Measurements from ENCODE around the gene TRABD2B. TPM values are rescaled to one million over a fixed set of nuclear protein-coding genes. Genes with fewer than 3 reads are reported as not detected.

The TRABD2B gene
- total and polyA plus RNA-seq, 8 donors: 1.6 to 3.8 (median 3.0) TPM

- no peak overlapping the region for H3K27ac ChIP-seq
- DNase-seq (no peak), ATAC-seq (no peak), FAIRE-seq (no peak)
- H3K27me3 ChIP-seq: no peaks in the 10 kb centered on the region
- intact Hi-C loops (cut with DNase I): no loop called here
- H3K4me1 ChIP-seq: no peaks in the 10 kb centered on the region
- WGBS, 2 donors: 56 to 76% methylated on average over 1 of the region's 1 CpG
- no peak for TF ChIP-seq CTCF (IDR thresholded peaks at IDR 0.05)
- no peaks in the 10 kb centered on the region for H3K9me3 ChIP-seq
- H3K36me3 ChIP-seq: no peaks in the 10 kb centered on the region
- no peak overlapping the region for H3K4me3 ChIP-seq
Observed at GRCh38 chr1:47753808-47754207, 243.4 kb downstream of the TRABD2B start.

GRCh38 chr1:47752559-47752958, 244.6 kb downstream of the TRABD2B start:
- no peak for ATAC-seq
- FAIRE-seq: no peak
- H3K27ac ChIP-seq: peak overlapping the region in 1 of 4 donors; percentile 53
- no peaks in the 10 kb centered on the region for H3K4me1 ChIP-seq
- no peak overlapping the region for H3K4me3 ChIP-seq
- H3K9me3 ChIP-seq: no peaks in the 10 kb centered on the region
- TF ChIP-seq CTCF (IDR thresholded peaks at IDR 0.05): no peak
- DNase-seq: no peak
- H3K36me3 ChIP-seq: no peaks in the 10 kb centered on the region
- intact Hi-C loops (cut with DNase I): no loop called here
- H3K27me3 ChIP-seq: no peaks in the 10 kb centered on the region
- 77 to 85% methylated on average over 12 of the region's 12 CpGs for WGBS, 2 donors

- H3K36me3 ChIP-seq: no peaks in the 10 kb centered on the region
- FAIRE-seq: no peak
- TF ChIP-seq CTCF (IDR thresholded peaks at IDR 0.05): no peak
- H3K27ac ChIP-seq: peak overlapping the region in 1 of 4 donors; percentile 53
- 38 to 63% methylated on average over 14 to 15 of the region's 15 CpGs for WGBS, 2 donors
- no peaks in the 10 kb centered on the region for H3K9me3 ChIP-seq
- H3K4me3 ChIP-seq: no peak overlapping the region
- no peaks in the 10 kb centered on the region for H3K27me3 ChIP-seq
- H3K4me1 ChIP-seq: no peaks in the 10 kb centered on the region
- DNase-seq: no peak
- intact Hi-C loops (cut with DNase I): no loop called here
- peak in 3 of 4 donors; percentile 56 to 77 (median 72) for ATAC-seq
Observed at GRCh38 chr1:47751996-47752451, 245.2 kb downstream of the TRABD2B start.

GRCh38 chr1:47751193-47751592, 246.0 kb downstream of the TRABD2B start:
- no peaks in the 10 kb centered on the region for H3K27me3 ChIP-seq
- 75 to 80% methylated on average over 4 of the region's 4 CpGs for WGBS, 2 donors
- no peaks in the 10 kb centered on the region for H3K9me3 ChIP-seq
- no peaks in the 10 kb centered on the region for H3K4me1 ChIP-seq
- no peak for DNase-seq
- H3K4me3 ChIP-seq: no peak overlapping the region
- no peak for TF ChIP-seq CTCF (IDR thresholded peaks at IDR 0.05)
- no peak for ATAC-seq
- no peak for FAIRE-seq
- no peak overlapping the region for H3K27ac ChIP-seq
- intact Hi-C loops (cut with DNase I): no loop called here
- no peaks in the 10 kb centered on the region for H3K36me3 ChIP-seq

GRCh38 chr1:47745715-47746609, 251.2 kb downstream of the TRABD2B start:
- no peaks in the 10 kb centered on the region for H3K36me3 ChIP-seq
- H3K9me3 ChIP-seq: no peaks in the 10 kb centered on the region
- H3K4me1 ChIP-seq: no peaks in the 10 kb centered on the region
- ATAC-seq: no peak
- FAIRE-seq: no peak
- H3K27ac ChIP-seq: no peak overlapping the region
- WGBS, 2 donors: 58 to 63% methylated on average over 8 of the region's 8 CpGs
- H3K27me3 ChIP-seq: no peaks in the 10 kb centered on the region
- no peak for TF ChIP-seq CTCF (IDR thresholded peaks at IDR 0.05)
- no peak for DNase-seq
- intact Hi-C loops (cut with DNase I): no loop called here
- no peak overlapping the region for H3K4me3 ChIP-seq
